ENCODE results near the gene TADA1.

GRCh38 chr1:166908942-166909341 lies 32.9 kb upstream of the TADA1 start:
- TF ChIP-seq EZH2 (IDR thresholded peaks at IDR 0.05; ENCODE audit: low read depth), result no peak
- TF ChIP-seq CTCF (conservative IDR thresholded peaks at IDR 0.05), result no peak

Measured in PC-9 (cell line).